Neuronal stem cell (in vitro differentiated cells): ENCODE data around the gene SLC35G2. TPM values are rescaled to one million over a fixed set of nuclear protein-coding genes. Genes with fewer than 3 reads are reported as not detected.
A peak's percentile ranks its signal among the peaks of the same experiment; 100 is the strongest.

Experiments used
- DNase-seq: peaks from one replicate; pipeline ENCODE4 v3.0.0-alpha.2; 2013; ENCODE audit warnings: low spot score
- H2AFZ ChIP-seq: one replicate; pipeline ENCODE4 v1.6.1; 2013; ENCODE audit warnings: mild to moderate bottlenecking, low read length, inconsistent platforms
- H2AK5ac ChIP-seq: 2 replicates; pipeline ENCODE4 v1.6.1; 2013; ENCODE audit warnings: low read depth, mild to moderate bottlenecking, inconsistent platforms, low read length, moderate library complexity, mixed read lengths
- H2BK120ac ChIP-seq: 2 replicates; pipeline ENCODE4 v1.6.1; 2013; ENCODE audit warnings: low read depth, mild to moderate bottlenecking, inconsistent platforms, low read length, moderate library complexity, mixed read lengths
- H2BK12ac ChIP-seq: one replicate; pipeline ENCODE4 v1.6.1; 2013; ENCODE audit warnings: low read length, inconsistent platforms
- H2BK15ac ChIP-seq: 2 replicates; pipeline ENCODE4 v1.6.1; 2013; ENCODE audit warnings: mild to moderate bottlenecking, low read length, inconsistent platforms, mixed read lengths
- H2BK5ac ChIP-seq: one replicate; pipeline ENCODE4 v1.6.1; 2013; ENCODE audit warnings: inconsistent platforms, mild to moderate bottlenecking, low read length, moderate library complexity
- H3K14ac ChIP-seq: one replicate; pipeline ENCODE4 v1.6.1; 2013; ENCODE audit warnings: low read length, inconsistent platforms
- H3K18ac ChIP-seq: 2 replicates; pipeline ENCODE4 v1.6.1; 2013; ENCODE audit warnings: low read length, inconsistent platforms
- H3K23ac ChIP-seq: 2 replicates; pipeline ENCODE4 v1.6.1; 2013; ENCODE audit warnings: low read depth, mild to moderate bottlenecking, mixed read lengths, low read length, inconsistent platforms; ENCODE audit not compliant: poor library complexity
- H3K27ac ChIP-seq: replicated peaks from 3 replicates; pipeline ENCODE4 v1.5.1; 2013; ENCODE audit warnings: low read length, inconsistent platforms
- H3K27me3 ChIP-seq, 3 experiments: 2 replicates each; pipeline ENCODE4 v1.6.1; 2013; ENCODE audit warnings: low read length in 3 of 3, mild to moderate bottlenecking in 2 of 3, inconsistent platforms in 1 of 3, low read depth in 1 of 3, mixed read lengths in 1 of 3, moderate library complexity in 1 of 3; ENCODE audit not compliant: control insufficient read depth in 3 of 3, insufficient read depth in 3 of 3
- H3K36me3 ChIP-seq, 2 donors: replicated peaks in 1 of 2; 2 replicates each; pipeline ENCODE4 v1.6.1; 2013; ENCODE audit warnings: low read length in 2 of 2; ENCODE audit not compliant: control insufficient read depth in 2 of 2, insufficient read depth in 2 of 2
- H3K4ac ChIP-seq: 2 replicates; pipeline ENCODE4 v1.6.1; 2013; ENCODE audit warnings: inconsistent platforms, mild to moderate bottlenecking, low read length, moderate library complexity
- H3K4me1 ChIP-seq, 2 donors: 1 replicate in 1 of 2; 2 replicates in 1 of 2; pipeline ENCODE4 v1.6.1; 2013; ENCODE audit warnings: low read length in 2 of 2, low read depth in 1 of 2; ENCODE audit not compliant: control insufficient read depth in 2 of 2, insufficient read depth in 1 of 2
- H3K4me2 ChIP-seq: one replicate; pipeline ENCODE4 v1.6.1; 2013; ENCODE audit warnings: mild to moderate bottlenecking, low read length, inconsistent platforms; ENCODE audit not compliant: insufficient read depth, poor library complexity, severe bottlenecking
- H3K4me3 ChIP-seq, 2 donors: 2 replicates each; pipeline ENCODE4 v1.5.1; 2013; ENCODE audit warnings: low read length in 2 of 2, mild to moderate bottlenecking in 2 of 2, inconsistent platforms in 1 of 2, moderate library complexity in 1 of 2
- H3K79me1 ChIP-seq: one replicate; pipeline ENCODE4 v1.6.1; 2013; ENCODE audit warnings: low read depth, mild to moderate bottlenecking, inconsistent platforms, low read length, moderate library complexity
- H3K9ac ChIP-seq: one replicate; pipeline ENCODE4 v1.6.1; 2013; ENCODE audit warnings: mild to moderate bottlenecking, low read depth, low read length, inconsistent platforms; ENCODE audit not compliant: poor library complexity
- H3K9me3 ChIP-seq, 2 donors: replicated peaks in 1 of 2; 2 replicates each; pipeline versions ENCODE3 to v1.6.1; 2013; ENCODE audit warnings: low read length in 2 of 2, mild to moderate bottlenecking in 2 of 2, inconsistent platforms in 1 of 2, low read depth in 1 of 2, mixed read lengths in 1 of 2, moderate library complexity in 1 of 2; ENCODE audit not compliant: control insufficient read depth in 2 of 2, insufficient read depth in 1 of 2
- H4K8ac ChIP-seq: one replicate; pipeline ENCODE4 v1.6.1; 2013; ENCODE audit warnings: low read depth, mild to moderate bottlenecking, inconsistent platforms, low read length, moderate library complexity
- H4K91ac ChIP-seq: one replicate; pipeline ENCODE4 v1.6.1; 2013; ENCODE audit warnings: low read length, low read depth, mild to moderate bottlenecking, inconsistent platforms; ENCODE audit not compliant: poor library complexity
- WGBS, 2 donors: extraction: QIAGEN DNeasy Blood & Tissue Kit; methylation state at CpG; one replicate each; pipeline ENCODE4 v1.1.7; 2013; ENCODE audit warnings: missing lambda C conversion rate in 2 of 2, mixed read lengths in 1 of 2; ENCODE audit not compliant: insufficient read length in 2 of 2, insufficient replicate concordance in 1 of 2; ENCODE audit errors: extremely low coverage in 2 of 2; 5-methylcytosine and 5-hydroxymethylcytosine counted together
- polyA plus RNA-seq, 2 experiments: library from polyadenylated mRNA; stranded (reverse); fragments of 200-250 nt; gene quantifications; one replicate each; pipeline ENCODE4 v1.2.3, GENCODE V29; 2013

SLC35G2 gene
- polyA plus RNA-seq (2013, experiment 1 of 2) = 0.82 TPM
- polyA plus RNA-seq (2013, experiment 2 of 2) = 0.73 TPM

GRCh38 chr3:136818769-136819391 lies at the start of gene SLC35G2:
Gene SLC35G2, plus strand, starts transcription at chr3:136819126. Its CDS starts 35,335 bp downstream, at chr3:136854461.
- peak within 1 kb of the TSS; percentile 94 for H3K18ac ChIP-seq
- H3K4me2 ChIP-seq = peak within 1 kb of the TSS; percentile 92
- peaks cover 9 to 15% of the 10 kb centered on the region in 2 donors for H3K4me1 ChIP-seq
- H2BK12ac ChIP-seq = no peak within 1 kb of the TSS
- H3K23ac ChIP-seq = peak within 1 kb of the TSS; percentile 65
- H3K4me3 ChIP-seq = peak within 1 kb of the TSS; percentile 83 to 87
- H3K9me3 ChIP-seq = peaks cover 0 to 11% of the 10 kb centered on the region in 2 donors
- H4K91ac ChIP-seq = no peak within 1 kb of the TSS
- H3K4ac ChIP-seq = no peak within 1 kb of the TSS
- peak within 1 kb of the TSS; percentile 70 for H3K9ac ChIP-seq
- H2AFZ ChIP-seq = peak within 1 kb of the TSS; percentile 97
- H3K79me1 ChIP-seq = no peaks in the 10 kb centered on the region
- DNase-seq = peak; percentile 61
- peaks cover 0 to 21% (median 2%) of the 10 kb centered on the region in 3 experiments for H3K27me3 ChIP-seq
- H3K14ac ChIP-seq = no peak within 1 kb of the TSS
- H3K27ac ChIP-seq = no peak within 1 kb of the TSS
- H2BK5ac ChIP-seq = no peak within 1 kb of the TSS
- no peak within 1 kb of the TSS for H2BK15ac ChIP-seq
- H3K36me3 ChIP-seq = peaks cover 0 to 2% of the 10 kb centered on the region in 2 donors
- no peak within 1 kb of the TSS for H4K8ac ChIP-seq
- H2AK5ac ChIP-seq = no peak within 1 kb of the TSS
- no CpG with 5 or more reads among the region's 60 CpGs for WGBS, 2 donors
- no peak within 1 kb of the TSS for H2BK120ac ChIP-seq

- no peak overlapping the region for H2BK5ac ChIP-seq
- H3K4me1 ChIP-seq = no peaks in the 10 kb centered on the region
- H4K91ac ChIP-seq = no peak overlapping the region
- H3K4me3 ChIP-seq = no peak overlapping the region
- H2BK12ac ChIP-seq = no peak overlapping the region
- H4K8ac ChIP-seq = no peak overlapping the region
- H3K79me1 ChIP-seq = no peaks in the 10 kb centered on the region
- H3K27me3 ChIP-seq = no peaks in the 10 kb centered on the region
- no peak overlapping the region for H2AK5ac ChIP-seq
- no peak overlapping the region for H3K27ac ChIP-seq
- H3K18ac ChIP-seq = no peak overlapping the region
- no peak overlapping the region for H3K23ac ChIP-seq
- WGBS, 2 donors = no CpG with 5 or more reads among the region's 1 CpG
- H2BK120ac ChIP-seq = no peak overlapping the region
- no peak overlapping the region for H3K9ac ChIP-seq
- H2BK15ac ChIP-seq = no peak overlapping the region
- DNase-seq = no peak
- H3K4me2 ChIP-seq = no peak overlapping the region
- no peak overlapping the region for H3K14ac ChIP-seq
- H2AFZ ChIP-seq = no peak overlapping the region
- no peaks in the 10 kb centered on the region for H3K9me3 ChIP-seq
- no peaks in the 10 kb centered on the region for H3K36me3 ChIP-seq
- H3K4ac ChIP-seq = no peak overlapping the region
These were observed 46.2 kb upstream of the SLC35G2 start for GRCh38 chr3:136772709-136773108.

GRCh38 chr3:136778865-136779264 lies 40.1 kb upstream of the SLC35G2 start:
- Histone ChIP-seq H3K4ac (no peak overlapping the region), H3K27me3 (no peaks in the 10 kb centered on the region), H3K4me3 (no peak overlapping the region), H2BK120ac (no peak overlapping the region), H3K23ac (no peak overlapping the region), H2BK15ac (no peak overlapping the region), H3K4me2 (no peak overlapping the region), H3K14ac (no peak overlapping the region), H3K36me3 (no peaks in the 10 kb centered on the region), H2BK12ac (no peak overlapping the region), H3K9me3 (no peaks in the 10 kb centered on the region), H3K18ac (no peak overlapping the region), H2BK5ac (no peak overlapping the region), H2AK5ac (no peak overlapping the region), H4K91ac (no peak overlapping the region), H3K27ac (no peak overlapping the region), H3K4me1 (peaks cover 0 to 7% of the 10 kb centered on the region in 2 donors), H2AFZ (peak overlapping the region; percentile 3), H3K9ac (no peak overlapping the region), H4K8ac (peak overlapping the region; percentile 24), H3K79me1 (no peaks in the 10 kb centered on the region)
- no CpG with 5 or more reads among the region's 4 CpGs for WGBS, 2 donors
- no peak for DNase-seq

- no peak overlapping the region for H3K4me3 ChIP-seq
- H2BK5ac ChIP-seq = no peak overlapping the region
- H3K18ac ChIP-seq = no peak overlapping the region
- H3K4me2 ChIP-seq = no peak overlapping the region
- no peak overlapping the region for H4K8ac ChIP-seq
- no peak overlapping the region for H3K4ac ChIP-seq
- H3K27ac ChIP-seq = no peak overlapping the region
- H3K14ac ChIP-seq = no peak overlapping the region
- H2AFZ ChIP-seq = no peak overlapping the region
- no peak overlapping the region for H4K91ac ChIP-seq
- H3K23ac ChIP-seq = no peak overlapping the region
- no peaks in the 10 kb centered on the region for H3K36me3 ChIP-seq
- no peak overlapping the region for H2BK120ac ChIP-seq
- H2AK5ac ChIP-seq = no peak overlapping the region
- no peaks in the 10 kb centered on the region for H3K79me1 ChIP-seq
- peaks cover 0 to 7% of the 10 kb centered on the region in 2 donors for H3K4me1 ChIP-seq
- H2BK12ac ChIP-seq = no peak overlapping the region
- H3K27me3 ChIP-seq = no peaks in the 10 kb centered on the region
- no CpG with 5 or more reads among the region's 4 CpGs for WGBS, 2 donors
- H2BK15ac ChIP-seq = no peak overlapping the region
- no peak for DNase-seq
- H3K9ac ChIP-seq = no peak overlapping the region
- H3K9me3 ChIP-seq = no peaks in the 10 kb centered on the region
These were observed 38.2 kb upstream of the SLC35G2 start for GRCh38 chr3:136780741-136781140.
